H1 (cell line): ENCODE measurements around the gene PLEKHN1.

ENCODE experiments used
- CEBPB ChIP-seq: IDR thresholded peaks from 2 replicates; pipeline ENCODE4 v1.6.1; 2012; ENCODE audit warnings: low read depth, low read length
- EZH2 ChIP-seq: fragments of 200-600 bp; sonication (generic); IDR thresholded peaks from 2 replicates; pipeline ENCODE4 v1.7.1; 2012; ENCODE audit warnings: low read depth, mild to moderate bottlenecking, moderate library complexity, low read length, inconsistent platforms; ENCODE audit not compliant: severe bottlenecking
- FOSL1 ChIP-seq: IDR thresholded peaks from 2 replicates; pipeline ENCODE4 v1.6.1; 2011; ENCODE audit warnings: mild to moderate bottlenecking, low read depth, low read length, moderate library complexity; ENCODE audit not compliant: insufficient read depth
- JUND ChIP-seq: IDR thresholded peaks from 2 replicates; pipeline ENCODE4 v1.6.1; 2011; ENCODE audit warnings: mild to moderate bottlenecking, improper control_type of control experiment, low read length
- KDM1A ChIP-seq: fragments of 200-600, 300-600 bp; sonication (generic); IDR thresholded peaks from 2 replicates; pipeline ENCODE4 v1.7.1; 2016; ENCODE audit warnings: mild to moderate bottlenecking, low read length, borderline replicate concordance
- MAX ChIP-seq: IDR thresholded peaks from 2 replicates; pipeline ENCODE4 v1.6.1; 2012; ENCODE audit warnings: inconsistent platforms
- PHF8 ChIP-seq: fragments of 200-600 bp; sonication (generic); conservative IDR thresholded peaks from 2 replicates; pipeline ENCODE4 v1.7.1; 2012; ENCODE audit warnings: low read depth, mild to moderate bottlenecking, inconsistent platforms, low read length, moderate library complexity
- POLR2A ChIP-seq, 2 experiments: IDR thresholded peaks; 1 replicate in 1 of 2; 2 replicates in 1 of 2; pipeline ENCODE4 v1.6.1; 2011; ENCODE audit warnings: low read depth in 2 of 2, low read length in 2 of 2, mild to moderate bottlenecking in 2 of 2; ENCODE audit errors: control extremely low read depth in 1 of 2
- RAD21 ChIP-seq, 2 experiments: IDR thresholded peaks in 1 of 2; conservative IDR thresholded peaks in 1 of 2; 2 replicates each; pipeline ENCODE4 v1.6.1; 2011; ENCODE audit warnings: low read depth in 2 of 2, low read length in 2 of 2, improper control_type of control experiment in 1 of 2, inconsistent platforms in 1 of 2, mild to moderate bottlenecking in 1 of 2, moderate library complexity in 1 of 2

GRCh38 chr1:917466-918091 lies 48.7 kb upstream of the PLEKHN1 start:
- no peak for TF ChIP-seq MAX
- no peak for TF ChIP-seq EZH2
- TF ChIP-seq KDM1A, result no peak
- no peak for TF ChIP-seq JUND
- no peak for TF ChIP-seq FOSL1
- no peak for TF ChIP-seq POLR2A (IDR thresholded peaks at IDR 0.05; ENCODE audit: control extremely low read depth in 1 of 2, low read depth in 2 of 2, low read length in 2 of 2)
- no peak for TF ChIP-seq RAD21 (IDR thresholded peaks at IDR 0.05 in 1 of 2, conservative IDR thresholded peaks at IDR 0.05 in 1 of 2; ENCODE audit: low read depth in 2 of 2, low read length in 2 of 2)
- no peak for TF ChIP-seq CEBPB
- TF ChIP-seq PHF8, result no peak
